ENCODE results near the gene ARHGAP42. TPM values are rescaled to one million over a fixed set of nuclear protein-coding genes. Genes with fewer than 3 reads are reported as not detected.

Gene ARHGAP42
- polyA plus RNA-seq, 1 donor (not counting 4 experiments of a cell fraction or from before 2014, with no cell fraction given): 5.5 TPM

DNA sequence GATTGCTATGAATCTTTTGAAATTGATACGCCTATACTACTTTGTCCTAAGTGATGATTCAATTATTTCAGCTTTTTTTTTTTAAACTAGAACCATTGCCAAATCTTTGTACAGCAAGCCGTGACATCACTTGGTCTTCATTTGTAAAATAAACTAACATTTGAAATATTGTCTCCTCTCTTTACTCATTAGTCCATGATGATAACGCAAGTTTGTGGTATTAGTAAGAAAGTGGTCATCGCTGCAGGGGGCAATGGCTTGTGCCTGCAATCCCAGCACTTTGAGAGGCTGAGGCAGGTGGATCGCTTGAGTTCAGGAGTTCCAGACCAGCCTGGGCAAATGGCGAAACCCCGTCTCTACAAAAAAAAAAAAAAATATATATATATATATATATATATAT is 12.9 kb upstream of the ARHGAP42 start:
- FAIRE-seq: no peak
- TF ChIP-seq, protein P1, sequence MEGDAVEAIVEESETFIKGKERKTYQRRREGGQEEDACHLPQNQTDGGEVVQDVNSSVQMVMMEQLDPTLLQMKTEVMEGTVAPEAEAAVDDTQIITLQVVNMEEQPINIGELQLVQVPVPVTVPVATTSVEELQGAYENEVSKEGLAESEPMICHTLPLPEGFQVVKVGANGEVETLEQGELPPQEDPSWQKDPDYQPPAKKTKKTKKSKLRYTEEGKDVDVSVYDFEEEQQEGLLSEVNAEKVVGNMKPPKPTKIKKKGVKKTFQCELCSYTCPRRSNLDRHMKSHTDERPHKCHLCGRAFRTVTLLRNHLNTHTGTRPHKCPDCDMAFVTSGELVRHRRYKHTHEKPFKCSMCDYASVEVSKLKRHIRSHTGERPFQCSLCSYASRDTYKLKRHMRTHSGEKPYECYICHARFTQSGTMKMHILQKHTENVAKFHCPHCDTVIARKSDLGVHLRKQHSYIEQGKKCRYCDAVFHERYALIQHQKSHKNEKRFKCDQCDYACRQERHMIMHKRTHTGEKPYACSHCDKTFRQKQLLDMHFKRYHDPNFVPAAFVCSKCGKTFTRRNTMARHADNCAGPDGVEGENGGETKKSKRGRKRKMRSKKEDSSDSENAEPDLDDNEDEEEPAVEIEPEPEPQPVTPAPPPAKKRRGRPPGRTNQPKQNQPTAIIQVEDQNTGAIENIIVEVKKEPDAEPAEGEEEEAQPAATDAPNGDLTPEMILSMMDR (optimal IDR thresholded peaks at IDR 0.05 in 1 of 3, IDR thresholded peaks at IDR 0.05 in 1 of 3, conservative IDR thresholded peaks at IDR 0.05 in 1 of 3; ENCODE audit: extremely low read depth in 1 of 3, insufficient read depth in 2 of 3, low read length in 3 of 3): no peak
- no peak for TF ChIP-seq EZH2 (IDR thresholded peaks at IDR 0.05; ENCODE audit: low read length)
- no peaks in the 10 kb centered on the region for H3K79me2 ChIP-seq (ENCODE audit: control insufficient read depth, insufficient read depth, low read length)
- H3K4me1 ChIP-seq (ENCODE audit: control insufficient read depth, extremely low read depth, insufficient read depth, low read length): no peaks in the 10 kb centered on the region
- H3K9me3 ChIP-seq (ENCODE audit: control insufficient read depth, low read depth, low read length): no peaks in the 10 kb centered on the region
- H3K4me3 ChIP-seq (ENCODE audit: control insufficient read depth in 2 of 3, extremely low read depth in 1 of 3, insufficient read depth in 2 of 3, low read depth in 1 of 3, low read length in 3 of 3): no peak overlapping the region
- no peak overlapping the region for H3K27ac ChIP-seq (ENCODE audit: control insufficient read depth, insufficient read depth, low read length)
- H3K36me3 ChIP-seq (ENCODE audit: control insufficient read depth in 2 of 2, extremely low read depth in 1 of 2, insufficient read depth in 2 of 2, low read length in 2 of 2): no peaks in the 10 kb centered on the region
- H3K4me2 ChIP-seq (ENCODE audit: control insufficient read depth, extremely low read depth, insufficient read depth, low read depth, low read length): no peak overlapping the region
- dilution Hi-C loops (cut with MboI; ENCODE audit: extremely low pct_ligation_motif_present, low sequenced_read_pairs): no loop called here
- no peaks in the 10 kb centered on the region for H3K9me1 ChIP-seq (ENCODE audit: control insufficient read depth, extremely low read depth, insufficient read depth, low read length)
- no peak overlapping the region for H2AFZ ChIP-seq (ENCODE audit: control insufficient read depth, low read length)
- no peaks in the 10 kb centered on the region for H3K27me3 ChIP-seq (ENCODE audit: control insufficient read depth, extremely low read depth, insufficient read depth, low read length)
- no peak overlapping the region for H3K9ac ChIP-seq (ENCODE audit: control insufficient read depth, extremely low read depth, insufficient read depth, low read length)
- no peak for DNase-seq (ENCODE audit: low read depth, low spot score)
- H4K20me1 ChIP-seq (ENCODE audit: control insufficient read depth, extremely low read depth, insufficient read depth, low read length): no peaks in the 10 kb centered on the region

GRCh38 chr11:100675115-100675650 is 11.9 kb upstream of the ARHGAP42 start:
- dilution Hi-C loops (cut with MboI; ENCODE audit: extremely low pct_ligation_motif_present, low sequenced_read_pairs): no loop called here
- no peaks in the 10 kb centered on the region for H3K36me3 ChIP-seq (ENCODE audit: control insufficient read depth in 2 of 2, extremely low read depth in 1 of 2, insufficient read depth in 2 of 2, low read length in 2 of 2)
- no peaks in the 10 kb centered on the region for H4K20me1 ChIP-seq (ENCODE audit: control insufficient read depth, extremely low read depth, insufficient read depth, low read length)

More at GRCh38 chr11:100675115-100675650, 11.9 kb upstream of the ARHGAP42 start:
- Histone ChIP-seq H3K9me3 (ENCODE audit: control insufficient read depth, low read depth, low read length) (no peaks in the 10 kb centered on the region), H3K4me1 (ENCODE audit: control insufficient read depth, extremely low read depth, insufficient read depth, low read length) (no peaks in the 10 kb centered on the region), H2AFZ (ENCODE audit: control insufficient read depth, low read length) (no peak overlapping the region), H3K4me2 (ENCODE audit: control insufficient read depth, extremely low read depth, insufficient read depth, low read depth, low read length) (no peak overlapping the region), H3K9ac (ENCODE audit: control insufficient read depth, extremely low read depth, insufficient read depth, low read length) (no peak overlapping the region), H3K27ac (ENCODE audit: control insufficient read depth, insufficient read depth, low read length) (no peak overlapping the region), H3K27me3 (ENCODE audit: control insufficient read depth, extremely low read depth, insufficient read depth, low read length) (no peaks in the 10 kb centered on the region), H3K79me2 (ENCODE audit: control insufficient read depth, insufficient read depth, low read length) (no peaks in the 10 kb centered on the region), H3K4me3 (ENCODE audit: control insufficient read depth in 2 of 3, extremely low read depth in 1 of 3, insufficient read depth in 2 of 3, low read depth in 1 of 3, low read length in 3 of 3) (no peak overlapping the region), H3K9me1 (ENCODE audit: control insufficient read depth, extremely low read depth, insufficient read depth, low read length) (no peaks in the 10 kb centered on the region)
- DNase-seq (ENCODE audit: low read depth, low spot score): no peak
- no peak for FAIRE-seq
- TF ChIP-seq EZH2 (IDR thresholded peaks at IDR 0.05; ENCODE audit: low read length): no peak
- TF ChIP-seq, protein P1 (optimal IDR thresholded peaks at IDR 0.05 in 1 of 3, IDR thresholded peaks at IDR 0.05 in 1 of 3, conservative IDR thresholded peaks at IDR 0.05 in 1 of 3; ENCODE audit: extremely low read depth in 1 of 3, insufficient read depth in 2 of 3, low read length in 3 of 3): no peak
